NCI-H2029 (cell line): ENCODE data around the gene JOSD1.
"Not testable (repeated sequence)": the region's sequence is repeated elsewhere in the genome, so short reads cannot be mapped to it uniquely, and the experiment has no call there.

ENCODE experiments used
- DNase-seq: peaks from one replicate; lab custom pipeline; 2025; lab: John Stamatoyannopoulos, UW

JOSD1 gene

GRCh38 chr22:38684895-38685294, 15.8 kb downstream of the JOSD1 start:
- no peak for DNase-seq

GRCh38 chr22:38681582-38682335, 19.0 kb downstream of the JOSD1 start, which contains the start of gene TOMM22:
TOMM22 (plus strand) TSS chr22:38681957; CDS start chr22:38681979, 22 bp downstream.
- DNase-seq: peak; percentile 74

GRCh38 chr22:38675833-38676232, 24.9 kb downstream of the JOSD1 start:
- DNase-seq: no peak

- no peak for DNase-seq
Measured at GRCh38 chr22:38674888-38675287, 25.9 kb downstream of the JOSD1 start.

- peak; percentile 17 for DNase-seq
Measured at GRCh38 chr22:38657045-38657909, 43.5 kb downstream of the JOSD1 start.

DNA sequence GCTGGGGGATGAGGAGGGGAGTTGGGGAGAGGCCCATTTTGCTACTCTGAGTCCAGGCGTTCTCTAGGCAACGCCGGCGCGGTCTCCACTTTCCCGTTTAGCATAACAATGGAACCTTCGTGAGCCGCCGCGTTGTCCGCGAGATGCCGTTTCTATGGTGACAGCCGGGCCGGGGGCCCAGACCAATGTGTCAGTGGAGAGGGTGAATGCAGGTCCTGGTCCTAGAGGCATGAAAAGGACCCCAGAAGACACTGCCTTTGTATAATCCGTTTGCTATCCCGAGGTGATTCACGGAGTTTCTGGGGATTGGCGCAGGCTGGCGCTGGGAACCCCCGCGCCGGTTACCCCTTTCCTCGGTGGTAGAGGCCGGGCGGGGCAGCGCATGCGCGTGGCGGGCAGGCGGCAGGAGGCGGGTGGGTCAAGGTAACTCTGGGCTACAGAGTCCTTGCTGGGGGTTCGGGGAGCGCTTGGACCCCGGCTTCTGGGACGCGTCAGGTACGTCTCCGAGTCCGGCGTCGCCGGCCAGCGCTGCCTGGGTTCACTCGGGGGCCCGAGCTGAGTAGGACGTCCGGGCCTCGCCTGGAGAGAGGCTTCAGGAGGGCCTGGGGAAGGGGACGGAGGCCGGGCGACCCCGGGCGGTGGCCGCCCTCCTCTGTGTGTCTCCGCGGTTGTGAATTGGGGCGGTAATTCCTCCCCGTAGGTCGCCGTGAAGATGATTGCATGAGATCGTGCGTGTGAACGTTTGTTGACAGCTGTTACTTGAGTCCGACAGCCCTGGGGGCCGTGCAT, 44.3 kb downstream of the JOSD1 start, which contains the start of the genes CBY1 and FAM227A:
TSS of gene CBY1 (plus strand) at position 383 of the 789 bp plus-strand sequence. CDS start 11,417 bp downstream, outside the sequence.
TSS of gene FAM227A (minus strand) at position 137 of the 789 bp plus-strand sequence. CDS start 6,224 bp downstream, outside the sequence.
- peak; percentile 92 for DNase-seq

- DNase-seq: no peak
Measured at GRCh38 chr22:38655519-38656255, 45.1 kb downstream of the JOSD1 start.

- DNase-seq: no peak
Measured at GRCh38 chr22:38653741-38654140, 47.0 kb downstream of the JOSD1 start.

DNA sequence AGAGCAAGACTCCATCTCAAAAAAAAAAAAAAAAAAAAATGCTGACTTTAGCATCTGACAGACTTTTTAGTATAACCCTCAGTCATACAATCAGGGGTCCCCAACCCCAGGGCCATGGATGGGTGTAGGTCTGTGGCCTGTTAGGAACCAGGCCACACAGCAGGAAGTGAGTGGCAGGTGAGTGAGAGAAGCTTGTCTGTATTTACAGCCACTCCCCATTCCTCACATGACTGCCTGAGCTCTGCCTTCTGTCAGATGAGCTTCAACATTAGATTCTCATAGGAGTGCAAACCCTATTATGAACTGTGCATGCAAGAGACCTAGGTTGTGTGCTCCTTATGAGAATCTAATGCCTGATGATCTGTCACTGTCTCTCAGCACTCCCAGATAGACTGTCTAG, 47.9 kb downstream of the JOSD1 start:
- DNase-seq: no peak

DNA sequence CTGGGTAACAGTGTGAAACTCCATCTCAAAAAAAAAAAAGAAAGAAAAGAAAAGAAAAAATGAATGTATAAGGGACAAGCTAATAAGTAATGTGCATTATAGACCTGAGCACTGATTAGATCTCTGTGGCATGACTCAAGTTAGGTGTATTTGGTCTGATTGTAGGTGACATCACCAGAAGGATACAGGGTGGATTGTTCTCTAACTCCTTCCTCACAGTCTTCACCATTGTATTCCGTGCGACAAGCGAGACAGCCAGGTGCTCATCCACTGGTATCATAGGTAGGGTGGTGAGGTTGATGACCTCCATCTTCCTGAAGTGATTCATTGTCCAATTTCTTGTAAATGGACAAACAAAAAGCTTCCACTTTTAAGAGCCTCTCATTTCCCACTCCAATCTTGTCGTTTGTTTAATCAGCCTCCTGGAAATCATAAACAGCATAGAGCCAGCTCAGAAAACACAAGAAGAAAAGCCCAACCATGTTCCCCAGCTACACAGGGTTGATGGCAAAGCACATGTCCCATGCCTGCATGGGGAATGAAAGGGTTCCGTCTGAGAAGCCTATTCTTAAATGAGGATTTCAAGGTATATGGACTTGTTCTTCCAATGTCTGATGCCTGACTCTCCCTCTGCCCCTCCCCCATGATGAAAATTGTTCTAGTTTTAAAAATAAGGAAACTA, 50.8 kb downstream of the JOSD1 start:
- DNase-seq: peak; percentile 48

- no peak for DNase-seq
Measured at GRCh38 chr22:38645430-38645829, 55.3 kb downstream of the JOSD1 start.

DNA sequence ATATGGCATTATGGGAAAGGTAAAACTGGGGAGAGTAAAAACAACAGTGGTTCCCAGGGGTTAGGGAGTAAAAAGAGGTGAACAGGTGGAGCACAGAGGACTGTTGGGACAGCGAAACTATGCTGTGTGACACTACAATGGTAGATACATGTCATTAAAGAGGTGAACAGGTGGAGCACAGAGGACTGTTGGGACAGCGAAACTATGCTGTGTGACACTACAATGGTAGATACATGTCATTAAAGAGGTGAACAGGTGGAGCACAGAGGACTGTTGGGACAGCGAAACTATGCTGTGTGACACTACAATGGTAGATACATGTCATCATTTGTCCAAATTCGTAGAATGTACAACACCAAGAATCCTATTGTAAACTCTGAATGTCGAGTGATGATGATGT, 56.5 kb downstream of the JOSD1 start:
- DNase-seq: not testable (repeated sequence)

- no peak for DNase-seq
Measured at GRCh38 chr22:38641476-38642040, 59.2 kb downstream of the JOSD1 start.

GRCh38 chr22:38638728-38639127, 62.0 kb downstream of the JOSD1 start:
- DNase-seq: no peak

- DNase-seq: no peak
Measured at GRCh38 chr22:38638216-38638615, 62.5 kb downstream of the JOSD1 start.
